HG03378 (cell line): ENCODE results near the gene RAD51B.
"Not testable (repeated sequence)": the region's sequence is repeated elsewhere in the genome, so short reads cannot be mapped to it uniquely, and the experiment has no call there.

ENCODE experiments used
- ATAC-seq: cut with Tn5 transposase; IDR thresholded peaks from one replicate; pipeline ENCODE4 v1.9.1; 2021; ENCODE audit warnings: mild to moderate bottlenecking, moderate library complexity; ENCODE audit not compliant: unreplicated experiment

The RAD51B gene

DNA sequence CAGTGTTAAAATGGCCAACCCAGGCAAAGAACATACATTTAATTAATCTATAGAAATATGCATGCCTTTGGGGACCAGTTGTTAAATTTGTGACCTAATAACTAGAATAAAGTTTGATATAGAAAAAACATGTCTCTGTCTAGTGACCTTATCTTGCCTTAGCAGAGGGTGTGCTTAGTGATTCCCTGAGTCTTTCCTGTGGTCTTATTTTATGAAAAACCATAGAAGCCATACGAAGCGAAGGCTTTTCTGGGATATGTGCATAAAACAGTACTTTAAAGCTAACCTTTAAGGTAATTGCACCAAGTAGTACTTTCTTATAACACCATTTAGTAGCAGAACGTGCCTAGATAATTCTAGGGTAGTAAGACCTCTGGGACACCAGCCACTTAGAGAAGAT, 593.9 kb downstream of the RAD51B start:
- no peak for ATAC-seq

DNA sequence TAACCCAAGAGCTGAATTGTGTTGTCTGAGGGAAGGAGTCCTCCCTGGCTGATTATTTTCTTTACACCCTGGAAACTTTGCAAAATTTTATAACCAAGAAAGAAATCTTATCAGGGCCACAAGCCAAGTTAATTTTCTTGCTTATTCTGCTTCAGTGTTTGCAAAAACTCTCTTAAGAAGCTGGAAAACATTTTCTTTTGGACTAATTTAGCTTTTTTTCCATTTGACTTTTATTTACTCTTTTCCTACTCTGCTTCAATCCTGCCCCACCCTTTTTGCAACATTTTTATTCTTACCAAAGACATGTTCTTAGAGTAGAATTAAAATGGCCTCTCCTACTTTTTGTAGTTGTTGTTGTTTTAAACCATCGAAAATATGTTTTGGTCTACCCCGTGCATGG, 594.5 kb downstream of the RAD51B start:
- ATAC-seq = no peak

DNA sequence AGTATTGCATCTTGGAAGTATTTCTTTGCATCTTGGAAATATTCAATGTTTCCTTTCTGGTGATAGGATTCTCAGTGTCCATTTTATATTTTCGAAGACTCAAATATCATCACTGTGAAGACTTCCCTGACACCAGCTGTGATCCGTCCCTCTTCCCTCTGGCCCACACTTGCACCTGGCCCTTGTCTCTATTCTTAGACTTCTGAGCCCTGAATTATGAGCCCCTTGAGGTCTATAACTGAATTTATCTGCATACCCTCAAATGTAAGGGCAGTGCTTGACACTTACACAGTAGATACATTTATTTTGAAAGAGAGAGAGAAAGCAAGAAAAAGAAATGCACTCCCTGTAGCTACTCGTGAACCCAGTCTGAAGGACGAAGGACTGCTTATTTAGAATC, 596.6 kb downstream of the RAD51B start:
- no peak for ATAC-seq

DNA sequence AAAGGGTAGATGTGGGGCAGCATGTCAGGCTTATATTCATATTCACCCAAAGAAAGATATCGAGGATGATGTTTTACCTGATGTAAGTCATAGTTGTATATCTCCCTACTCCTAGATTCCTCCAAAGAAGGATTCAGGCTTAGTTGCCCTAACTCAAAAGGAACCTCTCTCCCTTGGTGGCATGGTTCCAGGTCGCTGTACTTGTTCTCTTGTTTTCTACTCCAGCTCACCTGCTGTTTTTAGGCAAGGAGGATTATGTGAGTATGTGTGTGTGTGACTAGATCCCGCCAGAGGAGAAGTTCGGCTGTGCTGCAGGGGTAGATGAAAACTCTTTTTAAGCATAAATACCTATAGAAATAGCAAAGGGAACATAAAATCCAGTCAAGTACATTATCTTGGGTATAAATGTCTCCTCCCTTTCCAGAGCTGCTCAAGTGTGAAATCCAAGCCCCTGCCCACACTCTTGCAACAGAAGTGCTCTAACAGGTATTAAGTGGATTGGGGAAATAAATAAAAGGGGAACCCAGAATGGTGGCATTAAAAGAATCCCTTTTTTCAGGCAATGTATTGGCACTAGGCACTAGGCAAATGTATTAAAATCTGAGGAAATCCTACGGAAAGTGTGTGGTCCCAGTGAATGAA, 597.6 kb downstream of the RAD51B start:
- ATAC-seq = no peak

DNA sequence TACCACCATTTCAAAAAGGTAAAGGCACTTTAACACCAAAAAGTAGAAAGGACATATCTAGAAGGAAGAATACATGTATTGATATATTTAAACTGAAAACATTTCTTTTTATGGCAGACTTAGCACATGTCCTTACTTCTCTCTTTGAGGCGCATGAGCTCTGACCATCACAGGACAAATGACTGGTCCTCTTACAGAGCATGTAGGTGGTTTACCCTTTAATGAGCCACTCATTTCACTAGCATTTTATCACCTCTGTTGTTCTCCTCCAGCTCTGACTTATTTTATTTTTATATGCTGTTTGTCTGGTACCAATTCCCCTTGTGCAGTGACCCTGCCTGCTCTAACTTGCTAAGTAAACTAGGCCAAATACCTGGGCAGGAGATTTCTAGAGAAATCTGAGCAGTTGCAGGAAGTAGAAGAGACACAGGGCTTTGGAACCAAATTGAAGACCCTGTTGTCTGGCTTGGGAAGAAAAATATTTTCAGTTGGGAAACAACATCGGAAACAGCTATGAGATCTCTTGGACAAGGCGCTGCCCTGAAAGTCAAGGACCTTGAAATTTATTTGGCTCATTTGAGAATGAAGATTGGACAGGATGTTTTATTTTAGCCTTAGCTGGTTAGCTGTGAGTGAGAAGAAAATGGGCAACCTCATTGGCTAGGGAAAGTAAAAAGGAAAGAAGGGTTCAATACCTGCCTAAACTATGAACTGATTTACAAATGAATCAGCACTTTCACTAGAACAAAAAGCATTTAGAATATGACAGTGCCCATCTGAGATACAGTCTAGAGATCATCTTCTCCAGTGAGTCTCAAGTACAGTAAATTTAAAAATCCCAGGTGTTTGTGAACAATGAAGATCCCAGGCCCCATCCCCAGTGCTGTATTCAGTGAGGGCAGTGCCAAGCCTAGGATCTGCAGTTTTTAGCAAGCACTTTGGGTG, 598.9 kb downstream of the RAD51B start:
- no peak for ATAC-seq

DNA sequence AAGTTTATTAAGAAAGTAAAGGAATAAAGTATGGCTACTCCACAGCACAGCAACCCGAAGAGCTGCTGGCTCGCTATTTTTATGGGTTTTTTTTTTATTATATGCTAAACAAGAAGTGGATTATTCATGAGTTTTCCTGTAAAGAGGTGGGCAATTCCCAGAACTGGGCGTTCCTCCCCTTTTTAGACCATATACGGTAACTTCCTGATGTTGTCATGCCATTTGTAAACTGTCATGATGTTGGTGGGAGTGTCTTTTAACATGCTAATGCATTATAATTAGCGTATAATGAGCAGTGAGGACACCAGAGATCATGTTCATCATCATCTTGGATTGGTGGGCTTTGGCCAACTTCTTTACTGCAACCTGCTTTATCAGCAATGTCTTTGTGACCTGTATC, 600.8 kb downstream of the RAD51B start:
- no peak for ATAC-seq

DNA sequence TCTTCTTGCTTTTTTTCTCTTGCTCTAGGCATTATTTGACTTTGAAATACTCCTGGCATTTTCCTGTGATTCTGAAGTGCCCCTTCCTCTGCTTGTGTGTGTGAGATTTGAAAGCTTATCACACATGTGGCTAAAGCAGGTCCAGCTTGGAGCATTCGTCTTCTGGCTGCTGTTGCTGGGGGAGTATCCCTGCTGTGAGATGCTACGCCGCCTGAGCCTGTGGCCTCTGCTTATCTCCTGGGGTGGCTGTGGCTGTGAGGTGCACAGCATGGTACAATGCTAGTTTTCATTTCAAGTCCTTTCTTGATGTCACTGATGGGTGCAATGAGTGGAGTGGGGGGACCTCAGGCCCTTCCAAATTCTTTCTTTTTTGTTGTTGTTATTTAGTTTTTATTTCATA, 601.5 kb downstream of the RAD51B start:
- no peak for ATAC-seq

DNA sequence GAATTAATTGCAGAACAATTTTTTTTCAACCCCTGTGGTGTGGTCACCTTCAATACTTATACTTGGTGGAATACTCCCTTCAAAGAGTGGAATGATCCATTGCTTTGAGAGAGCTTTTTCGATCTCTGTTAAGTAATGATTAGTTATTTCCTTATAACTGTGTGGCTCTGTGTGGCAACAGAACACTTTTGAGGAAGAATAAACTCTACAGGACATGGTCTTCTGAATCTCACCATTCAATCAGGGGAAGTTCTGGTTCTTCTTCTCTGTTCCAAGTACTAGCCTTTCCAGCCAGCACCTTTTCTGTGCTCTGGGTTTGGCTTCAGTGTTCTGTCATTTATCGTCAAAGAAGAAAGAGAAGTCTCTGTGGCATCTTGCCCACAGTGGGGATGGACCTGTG, 604.1 kb downstream of the RAD51B start:
- no peak for ATAC-seq

DNA sequence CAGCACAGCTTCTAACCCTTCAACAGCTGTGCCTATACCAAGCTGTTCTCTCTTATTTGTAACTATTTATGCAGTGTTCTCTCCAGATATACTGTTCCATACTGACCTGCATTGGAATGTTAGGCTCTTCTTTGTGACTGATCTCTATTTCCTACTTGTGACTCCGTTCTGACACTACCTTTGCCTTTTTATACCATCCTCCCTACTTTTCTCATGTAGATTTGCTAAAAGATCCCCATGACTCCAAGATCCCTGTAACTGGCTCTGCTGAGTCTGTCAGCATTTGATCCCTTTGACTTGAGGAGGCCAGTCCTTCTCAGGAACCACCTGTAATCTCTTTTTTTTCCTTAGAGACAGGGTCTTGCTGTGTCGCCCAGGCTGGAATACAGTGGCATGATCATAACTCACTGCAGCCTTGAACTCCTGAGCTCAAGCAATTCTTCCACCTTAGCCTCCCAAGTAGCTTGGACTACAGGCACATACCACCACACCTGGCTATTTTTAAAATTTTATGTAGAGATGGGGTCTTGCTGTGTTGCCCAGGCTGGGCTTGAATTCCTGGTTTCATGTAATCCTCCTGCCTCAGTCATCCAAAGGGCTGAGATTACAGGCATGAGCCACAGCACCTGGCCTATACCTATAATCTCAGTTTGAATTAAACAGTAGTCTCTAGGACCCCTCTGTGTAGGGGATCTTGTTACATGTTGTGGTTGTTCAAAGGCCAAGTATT, 605.0 kb downstream of the RAD51B start:
- ATAC-seq = no peak

DNA sequence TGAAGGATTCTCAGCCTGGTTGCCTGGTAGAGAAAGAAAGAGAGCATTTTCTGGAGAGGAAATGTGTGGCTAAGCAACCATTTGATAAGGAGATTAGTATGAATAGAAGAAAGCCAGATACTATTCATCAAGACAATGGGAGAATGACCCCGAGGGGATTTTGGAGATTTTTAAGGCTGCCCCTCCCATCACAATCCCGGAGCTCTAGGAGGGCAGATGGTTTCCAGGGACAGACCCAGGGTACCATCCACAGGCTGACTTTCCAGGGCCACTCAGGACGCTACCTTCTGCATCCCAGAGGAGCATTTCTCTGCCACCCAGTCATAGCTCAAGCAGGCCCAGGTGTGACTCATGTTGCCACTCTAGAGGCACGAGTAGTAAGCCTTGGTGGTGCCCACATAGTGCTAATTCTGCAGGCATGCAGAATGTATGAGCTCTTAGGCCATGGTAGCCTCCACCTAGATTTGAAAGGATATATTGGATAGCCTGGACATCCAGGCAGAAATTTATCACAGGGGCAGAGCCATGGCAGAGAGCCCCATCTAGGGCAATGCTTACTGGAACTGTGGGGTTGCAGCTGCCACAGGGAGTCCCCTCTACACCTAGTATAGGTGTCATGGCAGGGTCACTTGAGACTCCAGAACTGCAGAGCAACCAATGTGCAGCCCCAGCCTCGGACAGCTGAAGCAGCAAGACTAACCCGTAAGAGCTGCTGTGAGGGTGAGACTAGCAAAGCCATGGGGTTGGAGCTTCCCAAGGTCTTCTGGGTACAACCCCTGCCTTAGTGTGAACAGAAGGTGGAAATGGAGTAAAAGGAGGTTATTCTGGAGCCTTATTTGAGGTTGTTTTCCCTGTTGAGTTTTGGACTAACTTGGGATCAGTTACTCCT, 607.3 kb downstream of the RAD51B start:
- ATAC-seq = no peak

DNA sequence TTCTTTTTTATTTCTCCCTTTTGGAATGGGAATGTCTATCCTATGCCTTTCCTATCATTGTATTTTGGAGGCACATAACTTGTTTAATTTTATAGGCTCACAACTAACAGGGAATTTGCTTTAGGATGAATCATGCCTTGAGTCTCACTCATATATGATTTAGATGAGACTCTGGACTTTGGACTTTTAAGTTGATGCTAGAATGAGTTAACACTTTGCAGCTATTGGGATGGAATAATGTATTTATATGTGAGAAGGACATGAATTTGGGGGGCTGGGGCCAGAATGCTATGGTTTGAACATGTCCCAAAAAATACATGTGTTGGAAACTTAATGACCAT, 607.9 kb downstream of the RAD51B start:
- no peak for ATAC-seq

DNA sequence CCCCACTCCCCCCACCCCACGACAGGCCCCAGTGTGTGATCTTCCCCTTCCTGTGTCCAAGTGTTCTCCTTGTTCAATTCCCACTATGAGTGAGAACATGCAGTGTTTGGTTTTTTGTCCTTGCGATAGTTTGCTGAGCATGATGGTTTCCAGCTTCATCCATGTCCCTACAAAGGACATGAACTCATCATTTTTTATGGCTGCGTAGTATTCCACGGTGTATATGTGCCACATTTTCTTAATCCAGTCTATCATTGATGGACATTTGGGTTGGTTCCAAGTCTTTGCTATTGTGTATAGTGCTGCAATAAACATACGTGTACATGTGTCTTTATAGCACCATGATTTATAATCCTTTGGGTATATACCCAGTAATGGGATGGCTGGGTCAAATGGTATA, 609.3 kb downstream of the RAD51B start:
- not testable (repeated sequence) for ATAC-seq

DNA sequence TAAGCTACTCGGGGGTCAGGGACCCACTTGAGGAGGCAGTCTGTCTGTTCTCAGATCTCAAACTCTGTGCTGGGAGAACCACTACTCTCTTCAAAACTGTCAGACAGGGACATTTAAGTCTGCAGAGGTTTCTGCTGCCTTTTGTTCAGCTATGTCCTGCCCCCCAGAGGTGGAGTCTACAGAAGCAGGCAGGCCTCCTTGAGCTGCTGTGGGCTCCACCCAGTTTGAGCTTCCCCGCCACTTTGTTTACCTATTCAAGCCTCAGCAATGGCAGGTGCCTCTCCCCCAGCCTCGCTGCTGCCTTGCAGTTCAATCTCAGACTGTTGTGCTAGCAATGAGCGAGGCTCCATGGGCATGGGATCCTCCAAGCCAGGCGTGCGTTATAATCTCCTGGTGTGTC, 614.6 kb downstream of the RAD51B start:
- ATAC-seq = not testable (repeated sequence)

DNA sequence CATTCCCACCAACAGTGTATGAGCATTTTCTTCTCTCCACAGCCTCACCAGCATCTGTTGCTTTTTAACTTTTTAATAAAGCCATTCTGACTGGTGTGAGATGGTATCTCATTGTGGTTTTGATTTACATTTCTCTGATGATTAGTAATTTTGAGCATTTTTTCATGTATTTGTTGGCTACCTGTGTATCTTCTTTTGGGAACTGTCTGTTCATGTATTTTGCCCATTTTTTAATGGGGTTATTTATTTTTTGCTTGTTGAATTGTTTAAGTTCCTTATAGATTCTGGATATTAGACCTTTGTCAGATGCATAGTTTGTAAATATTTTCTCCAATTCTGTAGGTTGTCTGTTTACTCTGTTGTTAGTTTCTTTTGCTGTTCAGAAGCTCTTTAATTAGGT, 616.1 kb downstream of the RAD51B start:
- not testable (repeated sequence) for ATAC-seq

DNA sequence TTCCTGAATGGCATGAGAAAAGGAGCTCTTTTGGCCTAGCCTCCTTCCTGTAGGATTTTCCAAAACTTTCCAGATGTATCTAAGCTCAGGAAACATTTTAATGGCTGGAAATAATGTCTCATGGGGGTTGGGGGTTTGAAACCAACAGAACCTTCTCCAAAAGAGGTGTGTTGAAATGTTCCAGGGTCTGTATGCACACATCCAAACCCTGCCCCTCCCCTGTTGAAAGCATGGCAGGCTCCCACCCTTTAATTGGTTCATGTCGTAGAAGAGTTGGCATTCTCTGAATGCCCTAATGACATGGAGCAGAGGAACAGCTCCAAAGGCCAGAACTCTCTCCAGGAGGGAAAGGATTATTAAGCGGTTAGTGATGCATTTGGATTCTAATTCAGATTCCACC, 620.1 kb downstream of the RAD51B start:
- no peak for ATAC-seq

DNA sequence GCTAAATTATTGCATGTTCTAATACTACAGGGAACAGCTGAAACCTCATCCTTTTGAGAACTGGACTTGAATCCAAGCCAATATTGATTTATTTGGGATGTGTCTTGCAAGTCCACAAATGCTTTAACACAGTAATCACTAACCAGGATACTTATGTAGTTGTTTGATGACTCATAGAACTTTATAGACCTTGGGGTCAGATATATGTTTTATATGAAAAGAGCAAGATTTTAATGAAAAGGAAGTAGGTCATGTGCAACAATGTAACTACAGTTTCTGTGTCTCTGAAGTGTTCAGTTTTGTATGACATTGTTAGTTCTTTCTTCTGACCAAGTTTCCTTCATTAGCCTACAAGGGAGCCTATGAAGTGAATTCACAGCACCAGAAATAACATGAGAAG, 621.2 kb downstream of the RAD51B start:
- no peak for ATAC-seq

DNA sequence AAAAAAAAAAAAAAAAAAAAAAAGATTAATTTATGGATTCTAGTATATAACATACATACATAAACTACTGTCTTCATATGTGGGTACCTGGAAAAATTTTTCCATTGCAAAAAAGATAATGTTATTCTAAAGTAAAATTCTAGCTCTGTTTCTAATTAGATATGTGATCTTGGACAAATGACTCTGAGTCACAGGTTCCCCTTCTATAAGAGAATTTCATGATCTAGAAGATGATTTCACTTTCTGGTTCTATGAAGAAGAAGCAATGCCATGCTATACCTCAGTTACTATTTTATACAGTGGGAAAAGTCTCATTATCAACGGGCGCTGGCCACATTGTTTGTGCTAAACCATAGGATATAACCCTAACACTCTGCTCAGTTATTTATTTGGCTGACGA, 622.0 kb downstream of the RAD51B start:
- no peak for ATAC-seq

DNA sequence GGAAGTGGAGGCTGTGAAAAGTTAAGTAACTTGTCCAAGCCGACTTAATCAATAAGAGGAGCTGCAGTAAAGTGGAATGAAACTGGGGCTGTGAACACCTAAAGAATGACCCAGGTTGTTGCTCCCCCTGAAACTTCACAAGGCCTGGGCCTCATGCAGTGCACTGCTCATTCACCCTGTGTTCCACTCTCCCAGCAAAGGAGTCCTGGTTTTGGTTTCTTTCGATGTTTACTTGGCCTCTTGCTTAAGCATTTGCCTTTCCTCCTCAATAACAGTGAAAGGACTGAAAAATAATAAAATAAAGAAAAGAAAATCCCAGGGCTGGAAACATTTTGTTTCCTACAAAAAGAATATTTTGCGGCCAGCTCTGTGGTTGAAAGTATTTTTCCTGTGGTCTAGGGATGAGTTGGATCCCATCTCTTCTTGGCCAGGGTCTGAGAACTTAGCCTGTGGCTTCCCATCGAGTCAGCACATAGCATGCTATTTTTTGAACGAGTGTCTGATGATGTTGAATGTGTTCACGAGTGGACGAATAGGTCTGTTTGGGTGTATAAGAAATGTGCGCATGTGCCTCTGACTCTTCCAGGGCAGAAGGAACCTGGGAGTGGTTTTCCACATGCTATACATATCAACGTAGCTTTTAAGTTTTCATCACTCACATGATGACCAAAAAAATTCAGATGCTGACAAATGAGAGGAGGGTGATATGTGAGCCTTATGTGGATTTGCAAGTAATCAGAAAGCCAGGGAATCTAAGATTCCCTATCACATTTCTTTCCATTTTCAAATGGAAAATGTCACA, 623.5 kb downstream of the RAD51B start:
- no peak for ATAC-seq

DNA sequence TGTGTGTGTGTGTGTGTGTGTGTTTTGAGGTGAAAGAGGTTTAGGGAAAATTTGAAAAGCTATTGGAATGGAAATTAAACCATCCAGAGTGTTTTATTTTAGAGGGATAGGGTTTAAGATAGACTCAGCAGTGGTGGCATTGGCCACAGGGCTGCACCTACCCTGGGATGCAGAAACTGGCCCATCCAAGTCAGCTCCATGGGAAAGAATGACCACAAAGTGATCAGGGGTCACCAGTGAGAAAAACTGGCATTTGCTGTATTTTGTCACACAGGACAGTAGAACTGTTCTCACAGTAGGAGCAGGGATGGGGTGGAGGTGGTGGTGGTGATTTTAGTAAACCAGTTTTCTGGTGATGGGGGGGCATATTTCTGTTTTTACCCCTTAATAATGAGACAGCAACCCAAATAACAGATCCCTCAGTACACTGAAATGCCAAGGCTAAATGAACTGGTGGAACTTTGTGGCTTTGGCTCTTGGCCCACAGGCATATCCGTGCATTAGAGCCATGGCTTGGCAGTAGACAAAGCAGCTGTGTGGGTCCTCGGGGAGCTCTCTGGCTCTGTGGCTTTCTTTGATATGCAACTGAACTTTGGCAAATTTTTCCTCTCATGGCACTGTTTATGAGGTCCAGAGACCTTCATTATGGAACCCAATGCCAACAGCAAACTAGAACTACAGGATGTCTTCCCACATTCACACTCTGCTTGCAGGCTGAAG, 625.0 kb downstream of the RAD51B start:
- ATAC-seq = no peak
